ENCODE measurements around the gene SBDS.
"Not testable (repeated sequence)": the region's sequence is repeated elsewhere in the genome, so short reads cannot be mapped to it uniquely, and the experiment has no call there.

Gene SBDS

GRCh38 chr7:67009677-67010076, 14.3 kb upstream of the SBDS start:
- H3K4me3 Mint-ChIP-seq; H3K27me3 Mint-ChIP-seq; H3K4me1 Mint-ChIP-seq (ENCODE audit: low read depth); H3K27ac Mint-ChIP-seq; H3K9me3 Mint-ChIP-seq: not testable (repeated sequence)
- H3K36me3 Mint-ChIP-seq (ENCODE audit: low read depth) = peaks cover 68% of the 10 kb centered on the region

GRCh38 chr7:67008260-67008659, 12.9 kb upstream of the SBDS start:
- H3K4me3 Mint-ChIP-seq = no peak overlapping the region
- H3K4me1 Mint-ChIP-seq (ENCODE audit: low read depth) = no peaks in the 10 kb centered on the region

GRCh38 chr7:67006965-67007364, 11.6 kb upstream of the SBDS start:
- peaks cover 3% of the 10 kb centered on the region for H3K4me1 Mint-ChIP-seq (ENCODE audit: low read depth)
- peaks cover 60% of the 10 kb centered on the region for H3K36me3 Mint-ChIP-seq (ENCODE audit: low read depth)
- H3K9me3 Mint-ChIP-seq = no peaks in the 10 kb centered on the region
- no peaks in the 10 kb centered on the region for H3K27me3 Mint-ChIP-seq
- H3K27ac Mint-ChIP-seq = no peak overlapping the region
- H3K4me3 Mint-ChIP-seq = no peak overlapping the region

More at GRCh38 chr7:67008260-67008659, 12.9 kb upstream of the SBDS start:
- H3K27me3 Mint-ChIP-seq = no peaks in the 10 kb centered on the region
- peaks cover 63% of the 10 kb centered on the region for H3K36me3 Mint-ChIP-seq (ENCODE audit: low read depth)
- no peak overlapping the region for H3K27ac Mint-ChIP-seq
- no peaks in the 10 kb centered on the region for H3K9me3 Mint-ChIP-seq

GRCh38 chr7:67004145-67004544, 8.8 kb upstream of the SBDS start:
- H3K9me3 Mint-ChIP-seq; H3K4me3 Mint-ChIP-seq; H3K27me3 Mint-ChIP-seq; H3K27ac Mint-ChIP-seq; H3K4me1 Mint-ChIP-seq (ENCODE audit: low read depth): not testable (repeated sequence)
- peaks cover 58% of the 10 kb centered on the region for H3K36me3 Mint-ChIP-seq (ENCODE audit: low read depth)

- H3K27me3 Mint-ChIP-seq, H3K27ac Mint-ChIP-seq, H3K4me3 Mint-ChIP-seq, H3K9me3 Mint-ChIP-seq: not testable (repeated sequence)
- Mint-ChIP-seq H3K36me3 (ENCODE audit: low read depth) (peaks cover 29% of the 10 kb centered on the region), H3K4me1 (ENCODE audit: low read depth) (peaks cover 21% of the 10 kb centered on the region)
These were observed 5.3 kb upstream of the SBDS start for GRCh38 chr7:67000601-67001258.

- Mint-ChIP-seq H3K36me3 (ENCODE audit: low read depth) (peaks cover 25% of the 10 kb centered on the region), H3K4me1 (ENCODE audit: low read depth) (peaks cover 42% of the 10 kb centered on the region)
These were observed 1.2 kb upstream of the SBDS start, which contains the start of gene TYW1 for GRCh38 chr7:66996444-66997191. Gene TYW1 (plus strand): TSS chr7:66996833. CDS start chr7:66996979, 146 bp downstream.

GRCh38 chr7:66994691-66995049, 716 bp downstream of the SBDS start:
- H3K27me3 Mint-ChIP-seq, H3K9me3 Mint-ChIP-seq: not testable (repeated sequence)
- H3K4me1 Mint-ChIP-seq (ENCODE audit: low read depth) = peaks cover 42% of the 10 kb centered on the region
- H3K36me3 Mint-ChIP-seq (ENCODE audit: low read depth) = peaks cover 28% of the 10 kb centered on the region
- peak overlapping the region; percentile 100 for H3K4me3 Mint-ChIP-seq
- peak overlapping the region; percentile 100 for H3K27ac Mint-ChIP-seq

More at GRCh38 chr7:66996444-66997191, 1.2 kb upstream of the SBDS start, which contains the start of gene TYW1:
- Mint-ChIP-seq H3K4me3 (peak within 1 kb of the TSS; percentile 100), H3K27ac (peak within 1 kb of the TSS; percentile 98)
- H3K27me3 Mint-ChIP-seq, H3K9me3 Mint-ChIP-seq: not testable (repeated sequence)

- H3K27me3 Mint-ChIP-seq, H3K9me3 Mint-ChIP-seq: not testable (repeated sequence)
- peaks cover 42% of the 10 kb centered on the region for H3K4me1 Mint-ChIP-seq (ENCODE audit: low read depth)
- H3K27ac Mint-ChIP-seq = peak overlapping the region; percentile 100
- peak overlapping the region; percentile 100 for H3K4me3 Mint-ChIP-seq
- H3K36me3 Mint-ChIP-seq (ENCODE audit: low read depth) = peaks cover 28% of the 10 kb centered on the region
These were observed 1.3 kb downstream of the SBDS start for GRCh38 chr7:66994051-66994450.

- Mint-ChIP-seq H3K36me3 (ENCODE audit: low read depth) (peaks cover 42% of the 10 kb centered on the region), H3K4me1 (ENCODE audit: low read depth) (peaks cover 21% of the 10 kb centered on the region)
- not testable (repeated sequence) for H3K4me3 Mint-ChIP-seq, H3K27me3 Mint-ChIP-seq, H3K9me3 Mint-ChIP-seq, H3K27ac Mint-ChIP-seq
These were observed 5.8 kb downstream of the SBDS start for GRCh38 chr7:66989552-66989951.

GRCh38 chr7:66980336-66980735, 15.1 kb downstream of the SBDS start:
- H3K4me1 Mint-ChIP-seq (ENCODE audit: low read depth); H3K27me3 Mint-ChIP-seq; H3K4me3 Mint-ChIP-seq; H3K27ac Mint-ChIP-seq: not testable (repeated sequence)
- peaks cover 12% of the 10 kb centered on the region for H3K9me3 Mint-ChIP-seq
- H3K36me3 Mint-ChIP-seq (ENCODE audit: low read depth) = peaks cover 12% of the 10 kb centered on the region

- Mint-ChIP-seq H3K9me3 (peaks cover 12% of the 10 kb centered on the region), H3K36me3 (ENCODE audit: low read depth) (peaks cover 12% of the 10 kb centered on the region)
These were observed 16.4 kb downstream of the SBDS start for GRCh38 chr7:66979013-66979412.

GRCh38 chr7:66978312-66978711, 17.1 kb downstream of the SBDS start:
- not testable (repeated sequence) for H3K4me3 Mint-ChIP-seq; H3K27me3 Mint-ChIP-seq; H3K27ac Mint-ChIP-seq; H3K4me1 Mint-ChIP-seq (ENCODE audit: low read depth)
- Mint-ChIP-seq H3K9me3 (peaks cover 12% of the 10 kb centered on the region), H3K36me3 (ENCODE audit: low read depth) (peaks cover 12% of the 10 kb centered on the region)

More at GRCh38 chr7:66979013-66979412, 16.4 kb downstream of the SBDS start:
- H3K27ac Mint-ChIP-seq; H3K4me1 Mint-ChIP-seq (ENCODE audit: low read depth); H3K4me3 Mint-ChIP-seq; H3K27me3 Mint-ChIP-seq: not testable (repeated sequence)

- H3K4me1 Mint-ChIP-seq (ENCODE audit: low read depth) = no peaks in the 10 kb centered on the region
- no peak overlapping the region for H3K4me3 Mint-ChIP-seq
- peaks cover 5% of the 10 kb centered on the region for H3K36me3 Mint-ChIP-seq (ENCODE audit: low read depth)
- no peak overlapping the region for H3K27ac Mint-ChIP-seq
- peaks cover 6% of the 10 kb centered on the region for H3K9me3 Mint-ChIP-seq
- no peaks in the 10 kb centered on the region for H3K27me3 Mint-ChIP-seq
These were observed 20.3 kb downstream of the SBDS start for GRCh38 chr7:66974986-66975590.

- no peaks in the 10 kb centered on the region for H3K9me3 Mint-ChIP-seq
- H3K27me3 Mint-ChIP-seq = no peaks in the 10 kb centered on the region
- H3K27ac Mint-ChIP-seq = no peak overlapping the region
- H3K4me3 Mint-ChIP-seq = no peak overlapping the region
- H3K36me3 Mint-ChIP-seq (ENCODE audit: low read depth) = no peaks in the 10 kb centered on the region
- peaks cover 6% of the 10 kb centered on the region for H3K4me1 Mint-ChIP-seq (ENCODE audit: low read depth)
These were observed 25.1 kb downstream of the SBDS start for GRCh38 chr7:66970310-66970709.

GRCh38 chr7:66969001-66969400, 26.4 kb downstream of the SBDS start:
- H3K27me3 Mint-ChIP-seq; H3K4me1 Mint-ChIP-seq (ENCODE audit: low read depth); H3K9me3 Mint-ChIP-seq; H3K27ac Mint-ChIP-seq; H3K4me3 Mint-ChIP-seq; H3K36me3 Mint-ChIP-seq (ENCODE audit: low read depth): not testable (repeated sequence)

All from stimulated activated naive CD8-positive, alpha-beta T cell treated with anti-CD3 and anti-CD28 coated beads, Interleukin-15, Interleukin-2, amounts not matched to agents 100 ng/mL and 50 ng/mL, for 24 hours (primary cell).